Measurements from ENCODE around the gene FIS1.
"Not testable (repeated sequence)": the region's sequence is repeated elsewhere in the genome, so short reads cannot be mapped to it uniquely, and the experiment has no call there.

FIS1 gene

GRCh38 chr7:101201695-101202602 lies 42.9 kb downstream of the FIS1 start:
- DNase-seq: no peak

- no peak for DNase-seq
These were observed 43.9 kb downstream of the FIS1 start, which contains the start of gene MOGAT3 for GRCh38 chr7:101200862-101201599. Gene MOGAT3, minus strand, starts transcription at chr7:101201036. Its CDS starts 182 bp downstream, at chr7:101200854.

- DNase-seq: no peak
These were observed 44.4 kb downstream of the FIS1 start for GRCh38 chr7:101200504-101200861.

DNA sequence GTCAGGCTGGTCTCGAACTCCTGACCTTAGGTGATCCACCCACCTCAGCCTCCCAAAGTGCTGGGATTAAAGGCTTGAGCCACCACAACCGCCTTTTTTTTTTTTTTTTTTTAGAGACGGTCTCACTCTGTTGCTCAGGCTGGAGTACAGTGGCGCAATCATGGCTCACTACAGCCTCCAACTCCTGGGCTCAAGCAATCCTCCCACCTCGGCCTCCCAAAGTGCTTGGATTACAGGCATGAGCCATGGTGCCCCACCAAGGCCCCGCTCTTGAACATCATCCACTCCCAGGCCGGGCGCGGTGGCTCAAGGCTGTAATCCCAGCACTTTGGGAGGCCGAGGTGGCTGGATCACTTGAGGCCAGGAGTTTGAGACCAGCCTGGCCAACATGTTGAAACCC lies 45.4 kb downstream of the FIS1 start:
- not testable (repeated sequence) for DNase-seq

GRCh38 chr7:101198476-101198875 lies 46.4 kb downstream of the FIS1 start:
- no peak for DNase-seq

GRCh38 chr7:101197991-101198390 lies 46.9 kb downstream of the FIS1 start:
- no peak for DNase-seq

- no peak for DNase-seq
These were observed 49.0 kb downstream of the FIS1 start for GRCh38 chr7:101195884-101196283.
